ENCODE measurements around the gene PDIA5. TPM values are rescaled to one million over a fixed set of nuclear protein-coding genes. Genes with fewer than 3 reads are reported as not detected.

PDIA5 gene
- total RNA-seq, 2 experiments from 2014 or later = 2.2 to 3.0 TPM

- H3K4me3 Mint-ChIP-seq = no peak overlapping the region
- H3K9me3 Mint-ChIP-seq = no peaks in the 10 kb centered on the region
- ChIA-PET CTCF (no interaction called here), POLR2A (no interaction called here)
- no peak overlapping the region for H3K27ac ChIP-seq (ENCODE audit: low read depth in 1 of 2, low read length in 2 of 2)
- no peak for DNase-seq
- intact Hi-C loops (cut with DNase I, micrococcal nuclease) = no loop called here
- H3K36me3 ChIP-seq (ENCODE audit: insufficient read depth, low read length) = no peaks in the 10 kb centered on the region
- peaks cover 37% of the 10 kb centered on the region for H3K4me1 Mint-ChIP-seq (ENCODE audit: low read depth)
- no peak overlapping the region for H3K4me3 ChIP-seq (ENCODE audit: low read length)
- H3K27me3 Mint-ChIP-seq = no peaks in the 10 kb centered on the region
- H3K27ac Mint-ChIP-seq = no peak overlapping the region
- no peaks in the 10 kb centered on the region for H3K27me3 ChIP-seq (ENCODE audit: control insufficient read depth in 1 of 2, insufficient read depth in 2 of 2, low read length in 2 of 2)
- ATAC-seq (ENCODE audit: poor library complexity) = no peak
- H3K9me3 ChIP-seq (ENCODE audit: control insufficient read depth in 1 of 2, insufficient read depth in 1 of 2, low read length in 2 of 2) = no peaks in the 10 kb centered on the region
- TF ChIP-seq CTCF (IDR thresholded peaks at IDR 0.05) = no peak
- H3K36me3 Mint-ChIP-seq (ENCODE audit: low read depth) = no peaks in the 10 kb centered on the region
- H3K4me1 ChIP-seq (ENCODE audit: insufficient read depth, low read length) = peaks cover 14% of the 10 kb centered on the region
Observed at GRCh38 chr3:123082370-123083065, 15.7 kb downstream of the PDIA5 start.

DNA sequence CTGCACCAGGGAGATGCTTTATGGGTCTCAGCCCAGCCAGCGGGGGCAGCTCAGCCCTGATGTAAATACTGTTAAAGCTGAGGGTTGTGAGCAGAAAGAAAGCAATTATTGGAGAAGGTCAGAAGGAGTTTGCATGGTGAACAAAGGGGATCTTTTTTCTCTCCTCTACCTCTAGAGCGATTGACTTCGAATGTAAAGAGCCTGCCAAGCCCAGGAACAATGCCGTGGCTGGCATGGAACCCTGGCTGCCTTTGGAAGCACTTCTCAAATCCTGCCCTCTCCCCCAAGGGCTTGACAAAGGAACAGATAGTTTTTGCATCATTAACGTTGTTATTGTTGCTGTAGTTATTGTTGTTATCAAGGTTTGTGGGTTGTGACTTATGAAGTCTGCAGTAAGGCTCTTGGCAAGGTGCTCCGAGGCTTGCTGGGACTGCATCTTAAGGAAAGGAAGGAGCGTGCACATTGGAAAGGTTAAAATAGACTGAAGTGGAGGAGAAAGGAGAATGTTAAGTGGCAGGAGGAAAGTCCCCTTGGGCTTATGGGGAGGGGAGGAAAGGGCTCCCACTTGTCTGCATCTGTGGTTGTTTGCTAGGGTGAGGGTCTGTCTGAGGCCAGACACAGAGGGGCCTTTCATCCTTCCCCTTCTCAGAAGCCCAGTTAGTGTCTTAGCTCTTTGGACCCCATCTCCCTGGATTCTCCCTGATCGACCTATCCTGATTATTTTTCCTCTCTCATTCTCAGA, 16.7 kb downstream of the PDIA5 start:
- no peak for TF ChIP-seq CTCF (IDR thresholded peaks at IDR 0.05)
- ATAC-seq (ENCODE audit: poor library complexity) (no peak), DNase-seq (no peak)
- POLR2A ChIA-PET = no interaction called here
- Mint-ChIP-seq H3K4me1 (ENCODE audit: low read depth) (peaks cover 37% of the 10 kb centered on the region), H3K4me3 (no peak overlapping the region), H3K27ac (no peak overlapping the region), H3K9me3 (no peaks in the 10 kb centered on the region), H3K36me3 (ENCODE audit: low read depth) (no peaks in the 10 kb centered on the region), H3K27me3 (no peaks in the 10 kb centered on the region)
- Histone ChIP-seq H3K9me3 (ENCODE audit: control insufficient read depth in 1 of 2, insufficient read depth in 1 of 2, low read length in 2 of 2) (no peaks in the 10 kb centered on the region), H3K4me1 (ENCODE audit: insufficient read depth, low read length) (peaks cover 14% of the 10 kb centered on the region), H3K36me3 (ENCODE audit: insufficient read depth, low read length) (no peaks in the 10 kb centered on the region), H3K27ac (ENCODE audit: low read depth in 1 of 2, low read length in 2 of 2) (no peak overlapping the region), H3K27me3 (ENCODE audit: control insufficient read depth in 1 of 2, insufficient read depth in 2 of 2, low read length in 2 of 2) (no peaks in the 10 kb centered on the region), H3K4me3 (ENCODE audit: low read length) (no peak overlapping the region)
- intact Hi-C loops (cut with DNase I, micrococcal nuclease) = no loop called here
- CTCF ChIA-PET = no interaction called here

DNA sequence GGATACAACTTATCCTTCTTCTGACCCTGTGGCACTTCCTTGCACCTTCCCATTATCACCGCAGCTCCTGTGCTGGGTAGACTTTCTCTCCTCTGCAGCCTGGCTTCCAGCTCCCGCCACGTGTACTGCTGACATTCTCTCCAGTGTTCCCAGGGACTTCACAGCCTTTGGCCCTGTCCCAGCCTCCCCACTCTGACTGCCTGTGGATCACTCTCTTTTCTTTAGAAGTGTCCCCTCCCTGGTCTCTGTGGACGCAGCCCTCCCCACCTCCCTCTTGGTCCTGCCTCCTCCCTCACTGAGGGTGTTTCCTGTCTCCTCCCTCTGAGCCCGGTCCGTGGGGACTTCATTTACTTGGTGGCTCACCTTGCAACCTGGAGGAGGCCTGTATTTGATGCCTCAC, 17.4 kb downstream of the PDIA5 start:
- H3K27me3 Mint-ChIP-seq = no peaks in the 10 kb centered on the region

More for the DNA sequence above, 17.4 kb downstream of the PDIA5 start:
- Mint-ChIP-seq H3K4me1 (ENCODE audit: low read depth) (peaks cover 37% of the 10 kb centered on the region), H3K4me3 (no peak overlapping the region), H3K36me3 (ENCODE audit: low read depth) (no peaks in the 10 kb centered on the region), H3K27ac (no peak overlapping the region), H3K9me3 (no peaks in the 10 kb centered on the region)
- Histone ChIP-seq H3K4me1 (ENCODE audit: insufficient read depth, low read length) (peaks cover 14% of the 10 kb centered on the region), H3K9me3 (ENCODE audit: control insufficient read depth in 1 of 2, insufficient read depth in 1 of 2, low read length in 2 of 2) (no peaks in the 10 kb centered on the region), H3K36me3 (ENCODE audit: insufficient read depth, low read length) (no peaks in the 10 kb centered on the region), H3K4me3 (ENCODE audit: low read length) (no peak overlapping the region), H3K27ac (ENCODE audit: low read depth in 1 of 2, low read length in 2 of 2) (no peak overlapping the region), H3K27me3 (ENCODE audit: control insufficient read depth in 1 of 2, insufficient read depth in 2 of 2, low read length in 2 of 2) (no peaks in the 10 kb centered on the region)
- TF ChIP-seq CTCF (IDR thresholded peaks at IDR 0.05) = no peak
- POLR2A ChIA-PET = no interaction called here
- DNase-seq (no peak), ATAC-seq (ENCODE audit: poor library complexity) (no peak)
- intact Hi-C loops (cut with DNase I, micrococcal nuclease) = no loop called here
- CTCF ChIA-PET = no interaction called here
